H1 (cell line): ENCODE data around the gene PKN3. TPM values are rescaled to one million over a fixed set of nuclear protein-coding genes. Genes with fewer than 3 reads are reported as not detected.

Experiments
- CTCF ChIA-PET: fragments of 300-600 bp; sonication (Branson Sonifier 250); formaldehyde crosslinking; loops from one replicate; lab custom pipeline; 2021; ENCODE audit not compliant: partially characterized antibody; lab: Charles Lee
- POLR2A ChIA-PET: fragments of 300-600 bp; sonication (Branson Sonifier 250); formaldehyde crosslinking; loops from one replicate; lab custom pipeline; 2021; ENCODE audit warnings: inconsistent platforms; ENCODE audit not compliant: partially characterized antibody; lab: Charles Lee
- DNase-seq, 2 experiments: peaks; one replicate each; pipeline versions ENCODE4 v3.0.0 to v3.0.0-alpha.2; 2010 to 2022; ENCODE audit warnings: low spot score in 2 of 2, low read depth in 1 of 2, mixed read lengths in 1 of 2
- FAIRE-seq: peaks from 2 replicates; lab custom pipeline; 2011; peaks lifted over from hg19 to GRCh38; lab: Jason Lieb, UNC
- H2AFZ ChIP-seq: 2 replicates; pipeline ENCODE4 v1.8.1; 2012; ENCODE audit warnings: low read length, inconsistent platforms
- H2AK5ac ChIP-seq: 2 replicates; pipeline ENCODE4 v1.6.1; 2013; ENCODE audit warnings: low read depth, low read length
- H2BK120ac ChIP-seq: replicated peaks from 2 replicates; pipeline ENCODE3; 2013; ENCODE audit warnings: low read depth, low read length, inconsistent platforms
- H2BK12ac ChIP-seq: 2 replicates; pipeline ENCODE4 v1.6.1; 2013; ENCODE audit warnings: low read depth, low read length
- H2BK15ac ChIP-seq: 2 replicates; pipeline ENCODE4 v1.6.1; 2013; ENCODE audit warnings: low read length
- H2BK20ac ChIP-seq: 2 replicates; pipeline ENCODE4 v1.6.1; 2013; ENCODE audit warnings: low read length
- H2BK5ac ChIP-seq: 2 replicates; pipeline ENCODE4 v1.6.1; 2013; ENCODE audit warnings: low read depth, low read length
- H3K14ac ChIP-seq: 2 replicates; pipeline ENCODE4 v1.6.1; 2013; ENCODE audit warnings: inconsistent platforms; ENCODE audit not compliant: insufficient read length
- H3K18ac ChIP-seq: 2 replicates; pipeline ENCODE4 v1.6.1; 2013; ENCODE audit warnings: low read length; ENCODE audit errors: extremely low read depth
- H3K23ac ChIP-seq: 2 replicates; pipeline ENCODE4 v1.6.1; 2013; ENCODE audit warnings: inconsistent platforms; ENCODE audit not compliant: insufficient read length
- H3K23me2 ChIP-seq: 2 replicates; pipeline ENCODE4 v1.6.1; 2013; ENCODE audit warnings: low read depth, low read length
- H3K27ac ChIP-seq: 2 replicates; pipeline ENCODE4 v1.6.1; 2011; ENCODE audit warnings: low read depth, low read length, inconsistent platforms
- H3K27me3 ChIP-seq, 4 experiments: replicated peaks in 1 of 4; 1 replicate in 1 of 4; 2 replicates in 3 of 4; pipeline versions ENCODE4 v1.6.1 to v1.8.1; 2011 to 2013; ENCODE audit warnings: low read length in 3 of 4, mild to moderate bottlenecking in 3 of 4, inconsistent platforms in 2 of 4, mixed read lengths in 2 of 4, moderate library complexity in 1 of 4; ENCODE audit not compliant: control insufficient read depth in 3 of 4, insufficient read depth in 3 of 4; ENCODE audit errors: extremely low read depth in 1 of 4
- H3K36me3 ChIP-seq, 4 experiments: 2 replicates each; pipeline versions ENCODE4 v1.6.1 to v1.8.1; 2011 to 2013; ENCODE audit warnings: mild to moderate bottlenecking in 4 of 4, low read length in 3 of 4, moderate library complexity in 2 of 4, control low read depth in 1 of 4, inconsistent platforms in 1 of 4; ENCODE audit not compliant: insufficient read depth in 4 of 4, control insufficient read depth in 2 of 4
- H3K4ac ChIP-seq: replicated peaks from 2 replicates; pipeline ENCODE3; 2013; ENCODE audit warnings: low read length, low read depth, mixed read lengths, inconsistent platforms; ENCODE audit not compliant: insufficient read length
- H3K4me1 ChIP-seq, 4 experiments: replicated peaks in 1 of 4; 1 replicate in 1 of 4; 2 replicates in 3 of 4; pipeline versions ENCODE4 v1.6.1 to v1.8.1; 2011 to 2013; ENCODE audit warnings: low read length in 3 of 4, inconsistent platforms in 2 of 4, mixed read lengths in 1 of 4; ENCODE audit not compliant: insufficient read depth in 4 of 4, control insufficient read depth in 3 of 4
- H3K4me2 ChIP-seq, 2 experiments: 2 replicates each; pipeline versions ENCODE4 v1.6.1 to v1.8.1; 2011 to 2013; ENCODE audit warnings: low read depth in 2 of 2, low read length in 2 of 2, control low read depth in 1 of 2, inconsistent platforms in 1 of 2, mild to moderate bottlenecking in 1 of 2; ENCODE audit not compliant: insufficient read depth in 1 of 2
- H3K4me3 ChIP-seq, 4 experiments: fragments of 200-600, 300-600 bp in 1 of 4; sonication (generic), shearing (Covaris generic), sonication (Bioruptor Twin) in 1 of 4; 2 replicates each; pipeline versions ENCODE4 v1.5.1 to v1.8.1; 2011 to 2016; ENCODE audit warnings: low read length in 4 of 4, low read depth in 3 of 4, control low read depth in 2 of 4, inconsistent platforms in 2 of 4, mild to moderate bottlenecking in 2 of 4, mixed read lengths in 1 of 4, moderate library complexity in 1 of 4; ENCODE audit not compliant: insufficient read depth in 2 of 4; ENCODE audit errors: extremely low read depth in 1 of 4
- H3K56ac ChIP-seq: replicated peaks from 2 replicates; pipeline ENCODE3; 2013; ENCODE audit warnings: low read depth, mild to moderate bottlenecking, mixed read lengths, low read length, inconsistent platforms; ENCODE audit not compliant: insufficient read length
- H3K79me1 ChIP-seq: 2 replicates; pipeline ENCODE4 v1.6.1; 2013; ENCODE audit warnings: low read depth, low read length, control low read depth
- H3K79me2 ChIP-seq, 2 experiments: 2 replicates each; pipeline versions ENCODE4 v1.6.1 to v1.8.1; 2012 to 2013; ENCODE audit warnings: low read length in 2 of 2, mild to moderate bottlenecking in 2 of 2, inconsistent platforms in 1 of 2; ENCODE audit not compliant: insufficient read depth in 2 of 2, control insufficient read depth in 1 of 2
- H3K9ac ChIP-seq, 4 experiments: replicated peaks in 1 of 4; 1 replicate in 1 of 4; 2 replicates in 3 of 4; pipeline versions ENCODE4 v1.6.1 to v1.8.1; 2011 to 2013; ENCODE audit warnings: low read depth in 3 of 4, low read length in 3 of 4, control low read depth in 2 of 4, mild to moderate bottlenecking in 2 of 4, moderate library complexity in 2 of 4, inconsistent platforms in 1 of 4; ENCODE audit errors: extremely low read depth in 1 of 4
- H3K9me3 ChIP-seq, 2 experiments: 2 replicates each; pipeline versions ENCODE4 v1.6.1 to v1.8.1; 2012 to 2013; ENCODE audit warnings: mild to moderate bottlenecking in 2 of 2, moderate library complexity in 2 of 2, control low read depth in 1 of 2, inconsistent platforms in 1 of 2, low read depth in 1 of 2, low read length in 1 of 2, mixed read lengths in 1 of 2; ENCODE audit not compliant: insufficient read depth in 2 of 2
- H4K20me1 ChIP-seq, 2 experiments: replicated peaks in 1 of 2; 2 replicates each; pipeline versions ENCODE3 to v1.8.1; 2011 to 2013; ENCODE audit warnings: inconsistent platforms in 2 of 2, low read length in 2 of 2, mild to moderate bottlenecking in 1 of 2; ENCODE audit not compliant: insufficient read depth in 2 of 2, control insufficient read depth in 1 of 2
- H4K5ac ChIP-seq: 2 replicates; pipeline ENCODE4 v1.6.1; 2013; ENCODE audit warnings: low read length, low read depth, mixed read lengths, inconsistent platforms; ENCODE audit not compliant: insufficient read length
- H4K8ac ChIP-seq: 2 replicates; pipeline ENCODE4 v1.8.0; 2013; ENCODE audit warnings: mild to moderate bottlenecking, moderate library complexity, low read length, inconsistent platforms; ENCODE audit not compliant: insufficient read depth; ENCODE audit errors: extremely low read depth
- H4K91ac ChIP-seq: replicated peaks from 2 replicates; pipeline ENCODE3; 2013; ENCODE audit warnings: low read length, mixed read lengths, inconsistent platforms; ENCODE audit not compliant: insufficient read length
- CHD1 ChIP-seq: IDR thresholded peaks from 2 replicates; pipeline ENCODE4 v1.6.1; 2012; ENCODE audit warnings: low read depth, low read length, improper control_type of control experiment
- HDAC6 ChIP-seq: IDR thresholded peaks from one replicate; pipeline ENCODE4 v1.7.1; 2012; ENCODE audit warnings: low read depth, mild to moderate bottlenecking, inconsistent platforms, low read length, moderate library complexity
- SP1 ChIP-seq: IDR thresholded peaks from 2 replicates; pipeline ENCODE4 v1.6.1; 2011; ENCODE audit warnings: low read depth, low read length
- USF2 ChIP-seq: IDR thresholded peaks from 2 replicates; pipeline ENCODE4 v1.6.1; 2011; ENCODE audit warnings: low read length, improper control_type of control experiment
- WGBS, 2 experiments: shearing (Covaris generic) in 1 of 2; methylation state at CpG; one replicate each; pipeline versions ENCODE4 v1.1.6 to v1.1.7; 2013 to 2015; ENCODE audit warnings: low lambda C conversion rate in 2 of 2, mixed read lengths in 2 of 2, inconsistent platforms in 1 of 2, low coverage in 1 of 2, missing lambda C conversion rate in 1 of 2; ENCODE audit not compliant: insufficient replicate concordance in 2 of 2, insufficient coverage in 1 of 2, insufficient read length in 1 of 2; ENCODE audit errors: extremely low coverage in 1 of 2, missing lambda C conversion rate in 1 of 2; 5-methylcytosine and 5-hydroxymethylcytosine counted together
- polyA plus RNA-seq, 7 experiments: library from polyadenylated mRNA; depleted of rRNA in 3 of 7; stranded (reverse) in 5 of 7; unstranded in 2 of 7; fragments of >200 nt in 5 of 7; fragments of 200-250 nt in 2 of 7; gene quantifications; 1 replicate in 5 of 7; 2 replicates in 1 of 7; 4 replicates in 1 of 7; pipeline versions ENCODE4 v1.2.1 to v1.2.3, GENCODE V29; 2011 to 2013; ENCODE audit warnings: missing spikeins in 2 of 7, mixed read lengths in 2 of 7
- total RNA-seq: library from RNA; stranded (reverse); fragmentation: NEBNext Ultra II Directional; extraction: Animal tissue kit (Norgen Biotek cat#: 25700); gene quantifications from 2 replicates; pipeline ENCODE4 v1.2.1, GENCODE V29; 2021
- TF ChIP-seq, protein P1 (sequence below): IDR thresholded peaks from 2 replicates; pipeline ENCODE4 v1.6.1; 2012; ENCODE audit warnings: inconsistent platforms

The PKN3 gene
- total and polyA plus RNA-seq, 2 of the 8 experiments (the other 6 are each of a cell fraction or from before 2014, with no cell fraction given) = 15.7 to 16.3 TPM

DNA sequence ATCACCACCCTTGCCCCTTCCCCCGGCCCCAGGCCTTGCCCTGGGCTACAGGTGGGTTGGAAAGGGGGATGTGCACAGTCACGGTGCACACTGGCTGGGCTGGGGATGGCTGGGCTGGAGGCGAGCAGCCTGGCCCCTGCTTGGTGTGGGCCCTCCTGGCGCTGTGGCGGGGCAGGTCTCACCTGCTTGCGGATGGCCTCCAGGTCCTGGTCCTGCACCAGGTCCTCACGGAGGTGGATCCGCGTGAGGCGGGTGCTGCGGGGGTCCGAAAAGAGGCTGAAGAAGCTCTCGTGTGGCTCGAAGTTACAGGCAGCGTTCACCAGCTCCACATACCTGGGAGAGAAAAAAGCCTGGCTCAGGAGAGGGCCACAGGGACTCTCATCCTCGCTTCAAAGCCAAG, 51.3 kb downstream of the PKN3 start:
- Histone ChIP-seq H3K9ac (no peak overlapping the region), H2AFZ (no peak overlapping the region), H3K4me2 (no peak overlapping the region), H3K56ac (no peak overlapping the region), H3K79me2 (no peaks in the 10 kb centered on the region), H4K20me1 (peaks cover 2 to 3% of the 10 kb centered on the region in 2 experiments), H3K27ac (no peak overlapping the region), H3K36me3 (peaks cover 0 to 8% (median 4%) of the 10 kb centered on the region in 4 experiments; a peak in 4 of 8 replicates), H3K14ac (no peak overlapping the region), H4K8ac (no peak overlapping the region), H4K5ac (no peak overlapping the region), H3K23ac (no peak overlapping the region), H3K4ac (no peak overlapping the region), H3K23me2 (no peaks in the 10 kb centered on the region), H3K79me1 (no peaks in the 10 kb centered on the region), H2BK15ac (no peak overlapping the region), H2AK5ac (no peak overlapping the region), H4K91ac (no peak overlapping the region), H3K27me3 (no peaks in the 10 kb centered on the region), H3K4me3 (no peak overlapping the region), H3K9me3 (no peaks in the 10 kb centered on the region), H2BK120ac (no peak overlapping the region), H3K18ac (no peak overlapping the region), H3K4me1 (no peaks in the 10 kb centered on the region), H2BK12ac (no peak overlapping the region), H2BK5ac (no peak overlapping the region), H2BK20ac (no peak overlapping the region)
- no peak for TF ChIP-seq CHD1
- no peak for TF ChIP-seq HDAC6
- TF ChIP-seq, protein P1, sequence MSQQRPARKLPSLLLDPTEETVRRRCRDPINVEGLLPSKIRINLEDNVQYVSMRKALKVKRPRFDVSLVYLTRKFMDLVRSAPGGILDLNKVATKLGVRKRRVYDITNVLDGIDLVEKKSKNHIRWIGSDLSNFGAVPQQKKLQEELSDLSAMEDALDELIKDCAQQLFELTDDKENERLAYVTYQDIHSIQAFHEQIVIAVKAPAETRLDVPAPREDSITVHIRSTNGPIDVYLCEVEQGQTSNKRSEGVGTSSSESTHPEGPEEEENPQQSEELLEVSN = no peak
- no peak for TF ChIP-seq SP1
- no peak for TF ChIP-seq USF2
- FAIRE-seq (no peak), DNase-seq (no peak)
- ChIA-PET CTCF (interaction anchor here (0.6 to 1.5 kb wide), 3 partner anchors 9 to 650 kb away, joined by 3 to 4 read pairs (median 3); no protein-coding TSS in a partner anchor), POLR2A (interaction anchor here (1.4 to 2.0 kb wide), 3 partner anchors 11 to 14 kb away, joined by 3 to 7 read pairs (median 4); no protein-coding TSS in a partner anchor)
- WGBS, 2 experiments = 93% methylated on average over 16 of the region's 16 CpGs; no CpG with 5 or more reads in 1 of the 2 experiments
